Keratinocyte (primary cell): ENCODE data around the gene SLC1A1. TPM values are rescaled to one million over a fixed set of nuclear protein-coding genes. Genes with fewer than 3 reads are reported as not detected.
A peak's percentile ranks its signal among the peaks of the same experiment; 100 is the strongest.

Experiments used
- DNase-seq: peaks from one replicate; pipeline ENCODE4 v3.0.0-alpha.2; 2011; ENCODE audit warnings: low read depth, missing footprints, low spot score
- FAIRE-seq: peaks from 2 replicates; lab custom pipeline; 2011; peaks lifted over from hg19 to GRCh38; lab: Jason Lieb, UNC
- H2AFZ ChIP-seq: 2 replicates; pipeline ENCODE4 v1.6.0; 2012; ENCODE audit warnings: low read length, control low read depth, inconsistent platforms; ENCODE audit not compliant: control insufficient read depth
- H3K27ac ChIP-seq: 2 replicates; pipeline ENCODE4 v1.5.1; 2011; ENCODE audit warnings: low read length; ENCODE audit not compliant: control insufficient read depth, insufficient read depth
- H3K27me3 ChIP-seq: 3 replicates; pipeline ENCODE4 v1.6.0; 2011; ENCODE audit warnings: low read length; ENCODE audit not compliant: control insufficient read depth, insufficient read depth; ENCODE audit errors: extremely low read depth
- H3K36me3 ChIP-seq, 2 experiments: 2 replicates in 1 of 2; 3 replicates in 1 of 2; pipeline ENCODE4 v1.5.1; 2011; ENCODE audit warnings: low read length in 2 of 2, mild to moderate bottlenecking in 1 of 2; ENCODE audit not compliant: control insufficient read depth in 2 of 2, insufficient read depth in 2 of 2; ENCODE audit errors: extremely low read depth in 1 of 2
- H3K4me1 ChIP-seq: 3 replicates; pipeline ENCODE4 v1.5.1; 2011; ENCODE audit warnings: low read length; ENCODE audit not compliant: control insufficient read depth, insufficient read depth; ENCODE audit errors: extremely low read depth
- H3K4me2 ChIP-seq: 3 replicates; pipeline ENCODE4 v1.6.0; 2011; ENCODE audit warnings: low read depth, low read length; ENCODE audit not compliant: control insufficient read depth, insufficient read depth; ENCODE audit errors: extremely low read depth
- H3K4me3 ChIP-seq, 3 experiments: fragments of 200-600 bp in 1 of 3; sonication (generic) in 1 of 3; 2 replicates in 2 of 3; 3 replicates in 1 of 3; pipeline ENCODE4 v1.5.1; 2011 to 2016; ENCODE audit warnings: low read length in 3 of 3, mild to moderate bottlenecking in 3 of 3, control low read depth in 2 of 3, inconsistent platforms in 1 of 3, low read depth in 1 of 3, mixed read lengths in 1 of 3, mixed run types in 1 of 3, moderate library complexity in 1 of 3; ENCODE audit not compliant: control insufficient read depth in 2 of 3, insufficient read depth in 2 of 3; ENCODE audit errors: extremely low read depth in 1 of 3
- H3K79me2 ChIP-seq: 2 replicates; pipeline ENCODE4 v1.6.0; 2012; ENCODE audit warnings: low read length; ENCODE audit not compliant: control insufficient read depth, insufficient read depth
- H3K9ac ChIP-seq: 3 replicates; pipeline ENCODE4 v1.6.0; 2011; ENCODE audit warnings: low read length; ENCODE audit not compliant: control insufficient read depth, insufficient read depth; ENCODE audit errors: extremely low read depth
- H3K9me1 ChIP-seq: 3 replicates; pipeline ENCODE4 v1.6.0; 2011; ENCODE audit warnings: low read length; ENCODE audit not compliant: control insufficient read depth, insufficient read depth; ENCODE audit errors: extremely low read depth
- H3K9me3 ChIP-seq: 2 replicates; pipeline ENCODE4 v1.5.1; 2012; ENCODE audit warnings: low read depth, low read length; ENCODE audit not compliant: control insufficient read depth
- H4K20me1 ChIP-seq: 3 replicates; pipeline ENCODE4 v1.6.0; 2011; ENCODE audit warnings: low read length; ENCODE audit not compliant: control insufficient read depth, insufficient read depth; ENCODE audit errors: extremely low read depth
- CTCF ChIP-seq, 3 experiments: IDR thresholded peaks in 1 of 3; conservative IDR thresholded peaks in 1 of 3; optimal IDR thresholded peaks in 1 of 3; 2 replicates in 2 of 3; 3 replicates in 1 of 3; pipeline versions ENCODE3 to v1.5.1; 2011; ENCODE audit warnings: low read length in 3 of 3, mild to moderate bottlenecking in 3 of 3, moderate library complexity in 2 of 3, control low read depth in 1 of 3, inconsistent platforms in 1 of 3; ENCODE audit not compliant: insufficient read depth in 2 of 3; ENCODE audit errors: extremely low read depth in 1 of 3
- EZH2 ChIP-seq: IDR thresholded peaks from one replicate; pipeline ENCODE4 v1.6.1; 2012; ENCODE audit warnings: inconsistent platforms, mild to moderate bottlenecking, low read length, moderate library complexity
- dilution Hi-C: fragments of 300-500 bp; cut with MboI; formaldehyde crosslinking; loops from one replicate; pipeline ENCODE4 v1.7.0; 2020; ENCODE audit warnings: low sequenced_read_pairs; ENCODE audit not compliant: extremely low pct_ligation_motif_present
- polyA plus RNA-seq, 5 experiments: library from polyadenylated mRNA; depleted of rRNA in 3 of 5; stranded (reverse) in 3 of 5; stranded (forward) in 1 of 5; unstranded in 1 of 5; fragments of >200 nt; gene quantifications; 1 replicate in 1 of 5; 2 replicates in 3 of 5; 3 replicates in 1 of 5; pipeline versions ENCODE4 v1.2.1 to v1.2.3, GENCODE V29; 2011 to 2012; ENCODE audit warnings: missing spikeins in 2 of 5, low read depth in 1 of 5, low replicate concordance in 1 of 5

SLC1A1 gene
- polyA plus RNA-seq, 1 donor (not counting 4 experiments of a cell fraction or from before 2014, with no cell fraction given) = 0.20 TPM

GRCh38 chr9:4491626-4491975 lies 1.3 kb downstream of the SLC1A1 start:
- Histone ChIP-seq H4K20me1 (no peaks in the 10 kb centered on the region), H3K27ac (no peak overlapping the region), H3K9ac (no peak overlapping the region), H3K27me3 (peaks cover 32% of the 10 kb centered on the region), H3K36me3 (no peaks in the 10 kb centered on the region), H2AFZ (no peak overlapping the region), H3K9me3 (no peaks in the 10 kb centered on the region), H3K4me3 (no peak overlapping the region), H3K79me2 (no peaks in the 10 kb centered on the region), H3K4me2 (peak overlapping the region; percentile 66), H3K9me1 (no peaks in the 10 kb centered on the region), H3K4me1 (peaks cover 6% of the 10 kb centered on the region)
- dilution Hi-C loops = no loop called here
- no peak for DNase-seq
- FAIRE-seq = no peak
- TF ChIP-seq EZH2 (no peak), CTCF (optimal IDR thresholded peaks at IDR 0.05 in 1 of 3, IDR thresholded peaks at IDR 0.05 in 1 of 3, conservative IDR thresholded peaks at IDR 0.05 in 1 of 3; ENCODE audit: extremely low read depth in 1 of 3, insufficient read depth in 2 of 3, low read length in 3 of 3) (no peak)

- Histone ChIP-seq H3K36me3 (no peaks in the 10 kb centered on the region), H3K79me2 (no peaks in the 10 kb centered on the region), H3K27ac (no peak overlapping the region), H3K9me3 (no peaks in the 10 kb centered on the region), H3K9me1 (no peaks in the 10 kb centered on the region), H4K20me1 (no peaks in the 10 kb centered on the region), H3K27me3 (peaks cover 26% of the 10 kb centered on the region), H3K4me2 (no peak overlapping the region), H3K9ac (no peak overlapping the region), H2AFZ (no peak overlapping the region), H3K4me1 (peaks cover 6% of the 10 kb centered on the region), H3K4me3 (no peak overlapping the region)
- TF ChIP-seq EZH2 = no peak
- no peak for TF ChIP-seq CTCF (optimal IDR thresholded peaks at IDR 0.05 in 1 of 3, IDR thresholded peaks at IDR 0.05 in 1 of 3, conservative IDR thresholded peaks at IDR 0.05 in 1 of 3; ENCODE audit: extremely low read depth in 1 of 3, insufficient read depth in 2 of 3, low read length in 3 of 3)
- dilution Hi-C loops = no loop called here
- no peak for FAIRE-seq
- no peak for DNase-seq
Measured at GRCh38 chr9:4494332-4494731, 4.1 kb downstream of the SLC1A1 start.
